Esophagus (tissue), 2 donors: ENCODE data around the gene G6PC1. TPM values are rescaled to one million over a fixed set of nuclear protein-coding genes. Genes with fewer than 3 reads are reported as not detected.

Experiments
- H3K27ac ChIP-seq, 2 donors: one replicate each; pipeline ENCODE4 v1.5.1; 2013; ENCODE audit warnings: low read depth in 2 of 2, mild to moderate bottlenecking in 2 of 2, inconsistent platforms in 1 of 2, low read length in 1 of 2, moderate library complexity in 1 of 2
- H3K27me3 ChIP-seq, 2 donors: one replicate each; pipeline ENCODE4 v1.6.1; 2013; ENCODE audit warnings: low read length in 2 of 2, control low read depth in 1 of 2, mild to moderate bottlenecking in 1 of 2; ENCODE audit not compliant: insufficient read depth in 2 of 2, control insufficient read depth in 1 of 2
- H3K36me3 ChIP-seq, 2 donors: one replicate each; pipeline ENCODE4 v1.6.1; 2013; ENCODE audit warnings: low read length in 1 of 2; ENCODE audit not compliant: control insufficient read depth in 2 of 2, insufficient read depth in 2 of 2
- H3K4me1 ChIP-seq, 2 donors: one replicate each; pipeline ENCODE4 v1.6.1; 2013; ENCODE audit warnings: low read length in 1 of 2; ENCODE audit not compliant: control insufficient read depth in 2 of 2, insufficient read depth in 2 of 2
- H3K4me3 ChIP-seq, 2 donors: one replicate each; pipeline ENCODE4 v1.5.1; 2013; ENCODE audit warnings: low read length in 2 of 2, mild to moderate bottlenecking in 2 of 2, low read depth in 1 of 2, moderate library complexity in 1 of 2
- H3K9me3 ChIP-seq, 2 donors: one replicate each; pipeline ENCODE4 v1.6.1; 2013; ENCODE audit warnings: mild to moderate bottlenecking in 2 of 2, low read depth in 1 of 2, low read length in 1 of 2, moderate library complexity in 1 of 2; ENCODE audit not compliant: control insufficient read depth in 2 of 2, insufficient read depth in 1 of 2
- WGBS, 2 donors: extraction: QIAGEN DNeasy Blood & Tissue Kit; methylation state at CpG; one replicate each; pipeline ENCODE4 v1.1.7; 2013; 5-methylcytosine and 5-hydroxymethylcytosine counted together
- polyA plus RNA-seq, 2 donors: library from polyadenylated mRNA; stranded (reverse); fragments of 200-250 nt; gene quantifications; one replicate each; pipeline ENCODE4 v1.2.3, GENCODE V29; 2013
- donor health status: healthy with polysubstance abuse.
- donor health status: Bipolar disorder and iron deficiency.

G6PC1 gene
- polyA plus RNA-seq, 2 donors = not detected

- Histone ChIP-seq H3K4me3 (no peak overlapping the region), H3K9me3 (no peaks in the 10 kb centered on the region), H3K27ac (peak overlapping the region; percentile 36 to 65), H3K36me3 (no peaks in the 10 kb centered on the region), H3K27me3 (no peaks in the 10 kb centered on the region), H3K4me1 (no peaks in the 10 kb centered on the region)
- 34 to 37% methylated on average over 9 of the region's 9 CpGs for WGBS, 2 donors
These were observed 28.3 kb downstream of the G6PC1 start for GRCh38 chr17:42928714-42929496.

- no peaks in the 10 kb centered on the region for H3K4me1 ChIP-seq
- no peaks in the 10 kb centered on the region for H3K27me3 ChIP-seq
- 88 to 90% methylated on average over 1 of the region's 1 CpG for WGBS, 2 donors
- no peak overlapping the region for H3K4me3 ChIP-seq
- H3K27ac ChIP-seq = peak overlapping the region in 1 of 2 donors; percentile 10
- no peaks in the 10 kb centered on the region for H3K36me3 ChIP-seq
- H3K9me3 ChIP-seq = no peaks in the 10 kb centered on the region
These were observed 28.9 kb downstream of the G6PC1 start for GRCh38 chr17:42929497-42929844.

- Histone ChIP-seq H3K27ac (no peak overlapping the region), H3K36me3 (no peaks in the 10 kb centered on the region), H3K4me3 (no peak overlapping the region), H3K4me1 (no peaks in the 10 kb centered on the region), H3K27me3 (no peaks in the 10 kb centered on the region), H3K9me3 (no peaks in the 10 kb centered on the region)
- WGBS, 2 donors = 36 to 43% methylated on average over 9 of the region's 9 CpGs
These were observed 37.4 kb downstream of the G6PC1 start for GRCh38 chr17:42937712-42938596.

- no peak overlapping the region for H3K27ac ChIP-seq
- 44 to 51% methylated on average over 3 of the region's 3 CpGs for WGBS, 2 donors
These were observed 43.6 kb downstream of the G6PC1 start for GRCh38 chr17:42944211-42944610.

GRCh38 chr17:42946812-42947211, 46.2 kb downstream of the G6PC1 start:
- Histone ChIP-seq H3K27me3 (no peaks in the 10 kb centered on the region), H3K9me3 (no peaks in the 10 kb centered on the region), H3K4me3 (no peak overlapping the region), H3K27ac (no peak overlapping the region), H3K4me1 (no peaks in the 10 kb centered on the region), H3K36me3 (peaks cover 3 to 5% of the 10 kb centered on the region in 2 donors)
- WGBS, 2 donors = 88 to 92% methylated on average over 1 of the region's 1 CpG

More at GRCh38 chr17:42944211-42944610, 43.6 kb downstream of the G6PC1 start:
- Histone ChIP-seq H3K4me3 (no peak overlapping the region), H3K36me3 (no peaks in the 10 kb centered on the region), H3K4me1 (no peaks in the 10 kb centered on the region), H3K27me3 (no peaks in the 10 kb centered on the region), H3K9me3 (no peaks in the 10 kb centered on the region)

- Histone ChIP-seq H3K9me3 (no peaks in the 10 kb centered on the region), H3K27ac (no peak overlapping the region), H3K4me3 (no peak overlapping the region), H3K36me3 (peaks cover 7 to 15% of the 10 kb centered on the region in 2 donors), H3K27me3 (no peaks in the 10 kb centered on the region), H3K4me1 (no peaks in the 10 kb centered on the region)
- WGBS, 2 donors = 90 to 94% methylated on average over 13 of the region's 13 CpGs
These were observed 49.6 kb downstream of the G6PC1 start for GRCh38 chr17:42950044-42950783.

Other genes starting within 250 kb of the G6PC1 start
- 10 to 100 TPM in 1 of 2 donors, 1 to 10 TPM in 1; 7.6 to 12.0 TPM for gene TUBG2, start 241.5 kb upstream of the G6PC1 start, polyA plus RNA-seq
- 10 to 100 TPM; 49.4 to 84.6 TPM for gene PLEKHH3, start 223.8 kb upstream of the G6PC1 start, polyA plus RNA-seq
- gene CCR10, start 219.0 kb upstream of the G6PC1 start, polyA plus RNA-seq = under 1 TPM; 0.22 to 0.42 TPM
- gene CNTNAP1, start 218.3 kb upstream of the G6PC1 start, polyA plus RNA-seq = 1 to 10 TPM; 1.3 to 1.5 TPM
- 10 to 100 TPM; 15.6 to 19.8 TPM for gene EZH1, start 155.8 kb upstream of the G6PC1 start, polyA plus RNA-seq
- 10 to 100 TPM in 1 of 2 donors, 1 to 10 TPM in 1; 7.5 to 13.5 TPM for gene RAMP2, start 139.6 kb upstream of the G6PC1 start, polyA plus RNA-seq
- gene VPS25, start 127.3 kb upstream of the G6PC1 start, polyA plus RNA-seq = 100 to 1,000 TPM in 1 of 2 donors, 10 to 100 TPM in 1; 42.8 to 123 TPM
- 10 to 100 TPM in 1 of 2 donors, 1 to 10 TPM in 1; 6.7 to 12.8 TPM for gene WNK4, start 120.2 kb upstream of the G6PC1 start, polyA plus RNA-seq
- 100 to 1,000 TPM in 1 of 2 donors, 10 to 100 TPM in 1; 89.9 to 185 TPM for gene COA3, start 102.1 kb upstream of the G6PC1 start, polyA plus RNA-seq
- under 1 TPM; 0.18 TPM for gene CNTD1, start 101.9 kb upstream of the G6PC1 start, polyA plus RNA-seq
- gene BECN1, start 76.5 kb upstream of the G6PC1 start, polyA plus RNA-seq = 10 to 100 TPM; 29.1 to 53.9 TPM
- gene PSME3, start 67.4 kb upstream of the G6PC1 start, polyA plus RNA-seq = 10 to 100 TPM; 24.8 to 69.3 TPM
- under 1 TPM; 0.24 to 0.86 TPM for gene AOC2, start 56.2 kb upstream of the G6PC1 start, polyA plus RNA-seq
- gene AOC3, start 49.6 kb upstream of the G6PC1 start, polyA plus RNA-seq = 10 to 100 TPM in 1 of 2 donors, 1 to 10 TPM in 1; 9.7 to 25.3 TPM
- gene AARSD1, start 63.7 kb downstream of the G6PC1 start, polyA plus RNA-seq = 10 to 100 TPM; 36.0 to 47.8 TPM
- under 1 TPM; 0.65 to 0.94 TPM for gene PTGES3L, start 79.3 kb downstream of the G6PC1 start, polyA plus RNA-seq
- gene RUNDC1, start 79.8 kb downstream of the G6PC1 start, polyA plus RNA-seq = 1 to 10 TPM; 5.2 to 5.7 TPM
- 1,000 to 10,000 TPM; 2,102 to 2,622 TPM for gene RPL27, start 97.6 kb downstream of the G6PC1 start, polyA plus RNA-seq
- 1 to 10 TPM; 7.4 to 9.0 TPM for gene IFI35, start 106.0 kb downstream of the G6PC1 start, polyA plus RNA-seq
- 100 to 1,000 TPM in 1 of 2 donors, 10 to 100 TPM in 1; 97.6 to 103 TPM for gene VAT1, start 121.6 kb downstream of the G6PC1 start, polyA plus RNA-seq
- gene RND2, start 124.4 kb downstream of the G6PC1 start, polyA plus RNA-seq = under 1 TPM; 0.53 to 0.54 TPM
- gene BRCA1, start 224.6 kb downstream of the G6PC1 start, polyA plus RNA-seq = 1 to 10 TPM; 3.7 to 3.8 TPM